Midbrain (tissue), 1 donor: ENCODE results near the gene EPHB6.
A peak's percentile ranks its signal among the peaks of the same experiment; 100 is the strongest.

Source experiments
- DNase-seq: peaks from one replicate; lab custom pipeline; 2025; lab: John Stamatoyannopoulos, UW

EPHB6 gene

GRCh38 chr7:142833174-142834048 lies 21.5 kb upstream of the EPHB6 start:
- DNase-seq: no peak

GRCh38 chr7:142835487-142835886 lies 19.4 kb upstream of the EPHB6 start:
- DNase-seq: no peak

GRCh38 chr7:142836426-142836825 lies 18.4 kb upstream of the EPHB6 start:
- DNase-seq: no peak

GRCh38 chr7:142838461-142839213 lies 16.2 kb upstream of the EPHB6 start:
- no peak for DNase-seq

GRCh38 chr7:142842251-142842766 lies 12.6 kb upstream of the EPHB6 start:
- no peak for DNase-seq

- DNase-seq: no peak
Measured at GRCh38 chr7:142847353-142847752, 7.5 kb upstream of the EPHB6 start.

GRCh38 chr7:142851269-142851668 lies 3.6 kb upstream of the EPHB6 start:
- DNase-seq: no peak

DNA sequence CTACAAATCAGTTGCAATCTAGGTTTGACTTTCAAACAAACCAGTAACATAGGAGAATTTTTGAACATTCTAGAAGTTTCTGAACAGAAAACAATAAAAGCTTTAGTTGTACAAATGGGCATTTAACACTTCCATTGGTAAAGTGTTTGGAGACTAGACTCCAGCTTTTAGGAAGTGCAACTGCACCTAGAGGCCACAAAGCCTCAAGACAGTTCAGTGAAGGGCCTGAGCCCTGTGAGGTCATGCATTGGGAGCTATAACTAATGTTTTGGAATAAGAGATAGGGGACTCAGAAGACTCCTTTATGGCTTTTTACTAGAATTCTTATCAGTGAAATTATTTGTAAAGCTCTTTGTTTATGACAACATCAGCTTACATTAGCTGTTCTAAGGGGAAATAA lies 3.0 kb upstream of the EPHB6 start:
- no peak for DNase-seq

- DNase-seq: peak; percentile 73
Measured at GRCh38 chr7:142853739-142854371, 1.0 kb upstream of the EPHB6 start.

DNA sequence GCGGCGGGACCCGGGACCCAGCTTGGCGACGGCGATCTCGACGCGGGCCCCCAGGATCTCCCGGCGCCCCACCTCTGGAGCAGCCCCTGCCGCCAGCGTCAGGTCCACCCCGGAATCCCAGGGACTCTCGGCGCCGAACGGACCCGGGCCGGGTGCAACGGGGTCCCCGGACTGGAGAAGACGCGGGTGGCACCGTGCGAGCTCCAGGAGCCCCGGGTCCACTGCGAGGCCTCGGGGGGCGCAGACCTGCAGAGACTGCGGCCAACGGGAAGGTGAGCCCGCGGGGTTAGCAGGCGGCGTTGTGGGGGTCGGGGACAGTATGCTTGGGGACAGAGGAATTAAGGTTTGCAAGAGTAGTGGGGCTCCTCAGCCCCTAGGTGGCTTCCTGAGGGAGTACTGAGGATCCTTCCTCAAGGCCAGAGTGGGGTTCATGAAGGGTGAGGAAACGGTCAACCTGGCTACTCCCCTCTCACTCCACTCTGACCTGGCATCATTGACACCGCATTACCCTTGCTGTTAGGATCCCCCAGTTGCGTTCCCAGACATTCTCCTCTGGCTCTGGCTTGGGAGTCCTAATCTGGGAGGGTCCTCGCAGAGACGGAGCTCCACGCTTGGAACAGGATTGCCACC lies 353 bp downstream of the EPHB6 start:
- DNase-seq: no peak

DNA sequence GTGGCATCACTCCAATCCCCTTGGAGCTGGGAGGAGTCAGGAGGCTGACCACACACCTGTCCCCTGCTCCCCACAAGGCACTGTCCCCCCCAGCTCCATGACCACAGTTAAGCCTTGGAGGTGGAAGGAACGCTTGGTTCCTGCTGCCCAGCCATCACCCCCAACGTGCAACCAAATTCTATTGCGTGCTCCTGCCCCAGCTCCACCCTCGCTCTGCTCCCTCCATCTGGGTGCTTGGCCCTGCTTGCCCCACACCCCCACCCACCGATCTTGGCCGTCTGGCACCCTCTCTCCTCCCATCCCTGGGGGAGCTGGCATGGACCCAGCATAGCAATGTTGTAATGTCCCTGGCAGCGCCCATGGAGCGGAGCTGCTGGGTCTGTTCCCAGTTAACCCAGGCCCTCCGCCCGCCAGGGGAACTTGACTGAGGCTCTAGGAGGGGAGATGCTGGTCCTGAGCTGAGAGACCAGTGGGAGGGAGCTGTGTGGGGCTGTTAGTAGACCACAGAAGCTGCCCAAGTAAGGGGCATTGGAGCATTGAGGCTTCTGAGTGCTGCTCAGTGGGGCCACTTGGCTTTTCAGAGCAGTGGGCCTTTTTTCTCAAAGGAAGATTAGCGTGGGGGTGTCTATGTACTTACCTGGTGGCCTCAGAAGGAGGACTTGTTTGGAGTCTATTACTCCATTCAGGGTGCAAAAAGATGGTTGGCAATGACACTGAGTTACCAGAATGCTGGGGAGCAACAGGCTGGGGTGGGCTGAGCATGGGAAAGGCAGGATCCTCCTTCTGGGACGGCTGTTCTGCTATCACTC lies 1.1 kb downstream of the EPHB6 start:
- DNase-seq: peak; percentile 23

- no peak for DNase-seq
Measured at GRCh38 chr7:142856565-142857245, 1.8 kb downstream of the EPHB6 start.

GRCh38 chr7:142857625-142858024 lies 2.7 kb downstream of the EPHB6 start:
- DNase-seq: no peak

- no peak for DNase-seq
Measured at GRCh38 chr7:142859411-142859810, 4.5 kb downstream of the EPHB6 start.

DNA sequence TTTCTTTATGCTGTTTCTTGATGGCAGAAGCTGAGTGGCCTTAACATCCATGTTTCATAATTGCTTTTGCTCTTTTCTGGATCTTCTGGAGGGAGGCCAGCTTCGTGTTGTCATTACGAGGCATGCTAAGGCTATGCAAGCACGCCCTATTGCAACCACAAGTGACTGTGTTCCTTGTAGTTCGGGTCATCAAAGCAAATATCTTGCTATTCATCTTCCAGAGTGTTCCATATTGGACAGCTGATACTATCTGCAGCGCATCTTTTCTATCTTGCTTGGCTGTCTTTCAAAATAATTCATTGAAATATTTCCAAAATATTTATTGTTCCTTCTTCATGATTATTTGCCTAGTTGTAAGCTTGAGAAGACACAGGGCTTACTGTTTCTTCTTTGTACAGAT lies 5.0 kb downstream of the EPHB6 start:
- no peak for DNase-seq

DNA sequence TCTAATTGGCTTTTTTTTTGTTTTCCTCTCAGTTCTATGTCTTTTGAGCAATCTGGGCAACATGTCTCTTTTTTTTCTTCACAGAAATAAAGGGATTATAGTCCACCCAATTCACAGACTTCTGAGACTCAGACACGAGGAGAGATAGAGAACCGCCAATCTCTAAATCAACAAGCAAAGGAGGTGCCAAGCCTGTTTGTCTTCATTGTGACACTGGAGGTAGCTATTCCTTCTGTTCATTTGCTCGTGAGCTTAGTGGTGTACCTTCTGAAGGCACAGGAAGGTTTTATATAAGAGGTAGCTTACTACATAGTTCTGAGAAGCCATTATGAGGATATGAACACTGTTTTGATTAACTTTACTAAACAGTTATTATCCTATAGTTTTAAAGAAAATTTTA lies 6.1 kb downstream of the EPHB6 start:
- no peak for DNase-seq

GRCh38 chr7:142862351-142862750 lies 7.5 kb downstream of the EPHB6 start:
- no peak for DNase-seq

- no peak for DNase-seq
Measured at GRCh38 chr7:142862786-142863400, 8.0 kb downstream of the EPHB6 start.

DNA sequence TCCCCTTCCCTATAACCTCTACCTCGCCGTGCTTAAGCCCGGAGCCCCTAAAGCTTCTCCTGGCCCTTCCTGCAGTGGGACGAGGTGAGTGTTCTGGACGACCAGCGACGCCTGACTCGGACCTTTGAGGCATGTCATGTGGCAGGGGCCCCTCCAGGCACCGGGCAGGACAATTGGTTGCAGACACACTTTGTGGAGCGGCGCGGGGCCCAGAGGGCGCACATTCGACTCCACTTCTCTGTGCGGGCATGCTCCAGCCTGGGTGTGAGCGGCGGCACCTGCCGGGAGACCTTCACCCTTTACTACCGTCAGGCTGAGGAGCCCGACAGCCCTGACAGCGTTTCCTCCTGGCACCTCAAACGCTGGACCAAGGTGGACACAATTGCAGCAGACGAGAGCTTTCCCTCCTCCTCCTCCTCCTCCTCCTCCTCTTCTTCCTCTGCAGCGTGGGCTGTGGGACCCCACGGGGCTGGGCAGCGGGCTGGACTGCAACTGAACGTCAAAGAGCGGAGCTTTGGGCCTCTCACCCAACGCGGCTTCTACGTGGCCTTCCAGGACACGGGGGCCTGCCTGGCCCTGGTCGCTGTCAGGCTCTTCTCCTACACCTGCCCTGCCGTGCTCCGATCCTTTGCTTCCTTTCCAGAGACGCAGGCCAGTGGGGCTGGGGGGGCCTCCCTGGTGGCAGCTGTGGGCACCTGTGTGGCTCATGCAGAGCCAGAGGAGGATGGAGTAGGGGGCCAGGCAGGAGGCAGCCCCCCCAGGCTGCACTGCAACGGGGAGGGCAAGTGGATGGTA lies 9.2 kb downstream of the EPHB6 start:
- DNase-seq: no peak
